Hepatocyte (in vitro differentiated cells): Measurements from ENCODE around the gene WDR18. TPM values are rescaled to one million over a fixed set of nuclear protein-coding genes. Genes with fewer than 3 reads are reported as not detected.

Source experiments
- DNase-seq: peaks from one replicate; pipeline ENCODE4 v3.0.0-alpha.2; 2016; ENCODE audit warnings: low spot score
- H2AFZ ChIP-seq: fragments of 200-600 bp; sonication (generic); 2 replicates; pipeline ENCODE4 v1.6.0; 2016; ENCODE audit warnings: antibody characterized with exemption, mild to moderate bottlenecking
- H3K27ac ChIP-seq: fragments of 200-600 bp; sonication (generic); 2 replicates; pipeline ENCODE4 v1.5.1; 2016; ENCODE audit warnings: mild to moderate bottlenecking
- H3K27me3 ChIP-seq: fragments of 200-600 bp; sonication (generic); 2 replicates; pipeline ENCODE4 v1.6.1; 2016
- H3K36me3 ChIP-seq: fragments of 200-600 bp; sonication (generic); replicated peaks from 2 replicates; pipeline ENCODE4 v1.5.1; 2016; ENCODE audit warnings: low read depth; ENCODE audit not compliant: insufficient read depth
- H3K4me1 ChIP-seq: fragments of 200-600 bp; sonication (generic); 2 replicates; pipeline ENCODE4 v1.5.1; 2016; ENCODE audit warnings: mild to moderate bottlenecking, moderate library complexity; ENCODE audit not compliant: insufficient read depth
- H3K4me2 ChIP-seq: fragments of 200-600 bp; sonication (generic); 2 replicates; pipeline ENCODE4 v1.6.0; 2016
- H3K4me3 ChIP-seq: fragments of 200-600 bp; sonication (generic); 2 replicates; pipeline ENCODE4 v1.5.1; 2016; ENCODE audit warnings: mild to moderate bottlenecking
- H3K79me2 ChIP-seq: fragments of 200-600 bp; sonication (generic); 2 replicates; pipeline ENCODE4 v1.6.0; 2017; ENCODE audit warnings: mild to moderate bottlenecking
- H3K9me2 ChIP-seq: fragments of 200-600 bp; sonication (generic); replicated peaks from 2 replicates; pipeline ENCODE4 v1.6.0; 2017; ENCODE audit warnings: mild to moderate bottlenecking; ENCODE audit not compliant: insufficient read depth
- H3K9me3 ChIP-seq: fragments of 200-600 bp; sonication (generic); 2 replicates; pipeline ENCODE4 v1.5.1; 2016; ENCODE audit warnings: low read depth, mild to moderate bottlenecking
- H4K20me1 ChIP-seq: fragments of 200-600 bp; sonication (generic); 2 replicates; pipeline ENCODE4 v1.6.0; 2016; ENCODE audit warnings: mild to moderate bottlenecking; ENCODE audit not compliant: insufficient read depth, poor library complexity, severe bottlenecking
- CTCF ChIP-seq: fragments of 200-600 bp; sonication (generic); IDR thresholded peaks from 2 replicates; pipeline ENCODE4 v1.5.1; 2016; ENCODE audit warnings: antibody characterized with exemption, mild to moderate bottlenecking; ENCODE audit not compliant: poor library complexity
- EZH2 ChIP-seq: fragments of 200-600 bp; sonication (generic); IDR thresholded peaks from 2 replicates; pipeline ENCODE4 v1.6.1; 2016; ENCODE audit warnings: antibody characterized with exemption, mild to moderate bottlenecking, borderline replicate concordance
- EZH2phosphoT487 ChIP-seq: fragments of 200-600 bp; sonication (generic); IDR thresholded peaks from one replicate; pipeline ENCODE4 v1.6.1; 2018; ENCODE audit warnings: antibody characterized with exemption, mild to moderate bottlenecking, low read depth, moderate library complexity; ENCODE audit not compliant: unreplicated experiment, severe bottlenecking
- WGBS: methylation state at CpG from one replicate; pipeline ENCODE4 v1.1.6; 2016; ENCODE audit warnings: low lambda C conversion rate; ENCODE audit errors: missing lambda C conversion rate; 5-methylcytosine and 5-hydroxymethylcytosine counted together
- polyA plus RNA-seq: library from polyadenylated mRNA; unstranded; fragments of >200 nt; fragmentation: Nextera tagmentation; extraction: Ambion mirVana; gene quantifications from 2 replicates; pipeline ENCODE4 v1.2.1, GENCODE V29; 2016
- total RNA-seq: library from RNA; depleted of rRNA; stranded (reverse); fragments of >200 nt; gene quantifications from 2 replicates; pipeline ENCODE4 v1.2.3, GENCODE V29; 2014

The WDR18 gene
- total and polyA plus RNA-seq, 2 experiments from 2014 or later, result 60.0 to 169 TPM

- Histone ChIP-seq H3K9me2 (no peaks in the 10 kb centered on the region), H3K9me3 (no peaks in the 10 kb centered on the region), H3K36me3 (no peaks in the 10 kb centered on the region), H3K4me3 (no peak overlapping the region), H3K4me2 (no peak overlapping the region), H3K4me1 (peaks cover 12% of the 10 kb centered on the region), H3K79me2 (peaks cover 36% of the 10 kb centered on the region), H2AFZ (no peak overlapping the region), H4K20me1 (peaks cover 28% of the 10 kb centered on the region), H3K27ac (no peak overlapping the region), H3K27me3 (no peaks in the 10 kb centered on the region)
- DNase-seq, result no peak
- WGBS, result 95% methylated on average over 24 of the region's 36 CpGs
- TF ChIP-seq EZH2phosphoT487 (no peak), EZH2 (no peak), CTCF (no peak)
Measured at GRCh38 chr19:1011831-1012333, 27.7 kb downstream of the WDR18 start.

- DNase-seq, result no peak
- no peaks in the 10 kb centered on the region for H3K27me3 ChIP-seq
- no peak overlapping the region for H3K4me2 ChIP-seq
- H3K4me3 ChIP-seq, result no peak overlapping the region
- peaks cover 32% of the 10 kb centered on the region for H4K20me1 ChIP-seq
- H3K9me3 ChIP-seq, result no peaks in the 10 kb centered on the region
- H2AFZ ChIP-seq, result no peak overlapping the region
- no peaks in the 10 kb centered on the region for H3K36me3 ChIP-seq
- peaks cover 17% of the 10 kb centered on the region for H3K4me1 ChIP-seq
- no peak overlapping the region for H3K27ac ChIP-seq
- no peaks in the 10 kb centered on the region for H3K9me2 ChIP-seq
- no peak for TF ChIP-seq EZH2phosphoT487
- TF ChIP-seq EZH2, result no peak
- TF ChIP-seq CTCF, result no peak
- H3K79me2 ChIP-seq, result peaks cover 40% of the 10 kb centered on the region
- WGBS, result 98% methylated on average over 16 of the region's 18 CpGs
Measured at GRCh38 chr19:1012334-1012733, 28.2 kb downstream of the WDR18 start.

- no peaks in the 10 kb centered on the region for H3K36me3 ChIP-seq
- H3K27me3 ChIP-seq, result no peaks in the 10 kb centered on the region
- no peak overlapping the region for H3K4me3 ChIP-seq
- no peaks in the 10 kb centered on the region for H3K9me2 ChIP-seq
- TF ChIP-seq EZH2 (no peak), EZH2phosphoT487 (no peak), CTCF (no peak)
- H3K4me1 ChIP-seq, result peaks cover 25% of the 10 kb centered on the region
- no peak for DNase-seq
- no peaks in the 10 kb centered on the region for H3K9me3 ChIP-seq
- H3K27ac ChIP-seq, result no peak overlapping the region
- no peak overlapping the region for H2AFZ ChIP-seq
- WGBS, result 90% methylated on average over 8 of the region's 10 CpGs
- H3K79me2 ChIP-seq, result peaks cover 49% of the 10 kb centered on the region
- peaks cover 41% of the 10 kb centered on the region for H4K20me1 ChIP-seq
- no peak overlapping the region for H3K4me2 ChIP-seq
Measured at GRCh38 chr19:1013218-1013617, 29.1 kb downstream of the WDR18 start.
